Measurements from ENCODE around the gene BTF3.

DNA sequence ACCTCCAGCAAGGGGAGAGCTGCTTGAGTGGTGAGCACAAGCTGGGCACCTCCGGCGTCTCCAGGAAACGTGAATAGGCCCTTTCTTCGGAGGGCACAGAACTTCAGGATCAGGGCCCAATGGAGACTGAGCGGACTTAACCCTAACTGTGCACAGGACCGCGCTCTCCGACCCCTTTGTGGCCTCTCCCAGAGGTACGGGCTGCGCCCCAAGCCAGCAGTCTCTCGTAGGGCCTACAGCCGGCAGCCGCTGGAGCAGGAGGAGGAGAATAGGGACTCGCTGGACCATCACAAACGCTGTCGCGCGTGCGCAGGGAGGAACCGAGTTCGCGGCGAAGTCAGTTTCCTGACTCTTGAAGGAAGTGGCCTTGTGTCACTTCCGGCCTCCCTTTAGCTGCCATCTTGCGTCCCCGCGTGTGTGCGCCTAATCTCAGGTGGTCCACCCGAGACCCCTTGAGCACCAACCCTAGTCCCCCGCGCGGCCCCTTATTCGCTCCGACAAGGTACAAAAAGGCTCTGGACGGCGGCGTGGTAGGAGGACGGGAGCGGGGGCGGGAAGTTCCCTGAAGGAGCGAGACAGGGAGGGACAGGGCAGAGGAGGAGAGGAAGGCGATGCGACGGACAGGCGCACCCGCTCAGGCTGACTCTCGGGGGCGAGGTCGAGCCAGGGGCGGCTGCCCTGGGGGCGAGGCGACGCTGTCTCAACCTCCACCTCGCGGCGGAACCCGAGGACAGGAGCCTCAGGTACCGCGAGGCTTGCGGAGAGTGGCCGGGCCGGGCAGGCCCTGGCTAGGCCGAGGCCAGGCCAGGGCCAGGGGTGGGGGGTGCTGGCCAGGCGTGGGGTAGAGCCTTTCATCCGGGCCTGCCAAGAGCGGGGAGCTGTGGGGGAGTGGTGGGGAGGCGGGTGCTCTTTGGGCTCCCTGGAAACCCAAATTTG, at the start of gene BTF3:
- TF ChIP-seq, protein P1, sequence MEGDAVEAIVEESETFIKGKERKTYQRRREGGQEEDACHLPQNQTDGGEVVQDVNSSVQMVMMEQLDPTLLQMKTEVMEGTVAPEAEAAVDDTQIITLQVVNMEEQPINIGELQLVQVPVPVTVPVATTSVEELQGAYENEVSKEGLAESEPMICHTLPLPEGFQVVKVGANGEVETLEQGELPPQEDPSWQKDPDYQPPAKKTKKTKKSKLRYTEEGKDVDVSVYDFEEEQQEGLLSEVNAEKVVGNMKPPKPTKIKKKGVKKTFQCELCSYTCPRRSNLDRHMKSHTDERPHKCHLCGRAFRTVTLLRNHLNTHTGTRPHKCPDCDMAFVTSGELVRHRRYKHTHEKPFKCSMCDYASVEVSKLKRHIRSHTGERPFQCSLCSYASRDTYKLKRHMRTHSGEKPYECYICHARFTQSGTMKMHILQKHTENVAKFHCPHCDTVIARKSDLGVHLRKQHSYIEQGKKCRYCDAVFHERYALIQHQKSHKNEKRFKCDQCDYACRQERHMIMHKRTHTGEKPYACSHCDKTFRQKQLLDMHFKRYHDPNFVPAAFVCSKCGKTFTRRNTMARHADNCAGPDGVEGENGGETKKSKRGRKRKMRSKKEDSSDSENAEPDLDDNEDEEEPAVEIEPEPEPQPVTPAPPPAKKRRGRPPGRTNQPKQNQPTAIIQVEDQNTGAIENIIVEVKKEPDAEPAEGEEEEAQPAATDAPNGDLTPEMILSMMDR (IDR thresholded peaks at IDR 0.05): no peak
- TF ChIP-seq POLR2A (IDR thresholded peaks at IDR 0.05): peak; percentile 24 to 63
